ENCODE data around the gene PTGES3. TPM values are rescaled to one million over a fixed set of nuclear protein-coding genes. Genes with fewer than 3 reads are reported as not detected.

PTGES3 gene
- total RNA-seq, 6 donors from 2014 or later: 41.9 to 156 (median 105) TPM

DNA sequence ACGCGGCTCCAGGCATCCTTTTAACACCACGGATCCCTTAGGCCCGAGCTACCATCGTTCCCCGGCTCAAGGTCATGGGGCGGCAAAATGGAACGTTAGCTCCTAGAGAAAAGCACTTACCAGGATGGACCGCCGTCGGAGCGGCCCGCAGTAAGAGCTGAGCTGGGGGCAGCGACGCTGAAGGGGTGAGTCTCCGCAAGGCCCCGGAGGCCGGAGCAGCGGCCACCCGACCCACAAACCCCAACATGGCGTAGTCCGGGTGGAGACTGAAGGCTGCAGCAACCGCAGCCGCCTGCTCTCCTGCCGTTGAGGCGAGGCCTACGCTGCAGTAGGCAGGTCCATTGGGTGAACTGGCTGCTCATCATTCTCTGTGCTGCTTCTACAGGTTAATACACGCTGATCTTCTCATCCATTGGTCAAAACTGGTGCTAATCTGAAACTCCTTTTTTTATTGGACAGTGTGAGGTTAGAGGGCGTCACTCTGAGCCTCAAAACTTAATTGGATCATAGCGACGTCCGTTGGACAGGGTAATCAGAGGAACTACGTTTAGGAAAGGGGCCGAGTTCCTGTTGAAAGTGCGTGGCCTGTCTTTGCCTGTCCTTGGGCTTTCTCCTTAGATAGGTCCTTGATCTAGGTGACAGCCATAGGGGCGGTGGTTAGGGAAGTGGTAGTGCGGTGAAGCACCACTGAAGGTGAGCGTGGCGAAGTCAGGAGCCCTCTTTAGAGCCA lies 42.2 kb downstream of the PTGES3 start, which contains the start of gene ATP5F1B:
Gene ATP5F1B, minus strand, starts transcription at position 268 of the 730 bp plus-strand sequence. Its CDS starts 21 bp downstream, at position 247.
- peak; percentile 100 for ATAC-seq (ENCODE audit: low FRiP score in 2 of 2)
- peaks cover 28 to 38% (median 31%) of the 10 kb centered on the region in 4 donors for H3K36me3 ChIP-seq
- H3K4me3 ChIP-seq: peak within 1 kb of the TSS; percentile 79 to 97 (median 92)
- WGBS, 2 donors: 0 to 1% methylated on average over 10 to 39 of the region's 39 CpGs
- DNase-seq: peak; percentile 91 to 100
- no peaks in the 10 kb centered on the region for H3K9me3 ChIP-seq
- H3K27ac ChIP-seq: peak within 1 kb of the TSS; percentile 90 to 96 (median 95)
- TF ChIP-seq POLR2AphosphoS5 (IDR thresholded peaks at IDR 0.05): peak; percentile 98 to 99
- peak; percentile 91 to 99 (median 96) for TF ChIP-seq POLR2A (IDR thresholded peaks at IDR 0.05)
- TF ChIP-seq EP300 (IDR thresholded peaks at IDR 0.05): no peak
- TF ChIP-seq, protein P1, sequence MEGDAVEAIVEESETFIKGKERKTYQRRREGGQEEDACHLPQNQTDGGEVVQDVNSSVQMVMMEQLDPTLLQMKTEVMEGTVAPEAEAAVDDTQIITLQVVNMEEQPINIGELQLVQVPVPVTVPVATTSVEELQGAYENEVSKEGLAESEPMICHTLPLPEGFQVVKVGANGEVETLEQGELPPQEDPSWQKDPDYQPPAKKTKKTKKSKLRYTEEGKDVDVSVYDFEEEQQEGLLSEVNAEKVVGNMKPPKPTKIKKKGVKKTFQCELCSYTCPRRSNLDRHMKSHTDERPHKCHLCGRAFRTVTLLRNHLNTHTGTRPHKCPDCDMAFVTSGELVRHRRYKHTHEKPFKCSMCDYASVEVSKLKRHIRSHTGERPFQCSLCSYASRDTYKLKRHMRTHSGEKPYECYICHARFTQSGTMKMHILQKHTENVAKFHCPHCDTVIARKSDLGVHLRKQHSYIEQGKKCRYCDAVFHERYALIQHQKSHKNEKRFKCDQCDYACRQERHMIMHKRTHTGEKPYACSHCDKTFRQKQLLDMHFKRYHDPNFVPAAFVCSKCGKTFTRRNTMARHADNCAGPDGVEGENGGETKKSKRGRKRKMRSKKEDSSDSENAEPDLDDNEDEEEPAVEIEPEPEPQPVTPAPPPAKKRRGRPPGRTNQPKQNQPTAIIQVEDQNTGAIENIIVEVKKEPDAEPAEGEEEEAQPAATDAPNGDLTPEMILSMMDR (IDR thresholded peaks at IDR 0.05): peak in 4 of 6 experiments; percentile 11 to 48 (median 18)
- peaks cover 16 to 25% (median 20%) of the 10 kb centered on the region in 4 donors for H3K4me1 ChIP-seq
- H3K27me3 ChIP-seq: no peaks in the 10 kb centered on the region

DNA sequence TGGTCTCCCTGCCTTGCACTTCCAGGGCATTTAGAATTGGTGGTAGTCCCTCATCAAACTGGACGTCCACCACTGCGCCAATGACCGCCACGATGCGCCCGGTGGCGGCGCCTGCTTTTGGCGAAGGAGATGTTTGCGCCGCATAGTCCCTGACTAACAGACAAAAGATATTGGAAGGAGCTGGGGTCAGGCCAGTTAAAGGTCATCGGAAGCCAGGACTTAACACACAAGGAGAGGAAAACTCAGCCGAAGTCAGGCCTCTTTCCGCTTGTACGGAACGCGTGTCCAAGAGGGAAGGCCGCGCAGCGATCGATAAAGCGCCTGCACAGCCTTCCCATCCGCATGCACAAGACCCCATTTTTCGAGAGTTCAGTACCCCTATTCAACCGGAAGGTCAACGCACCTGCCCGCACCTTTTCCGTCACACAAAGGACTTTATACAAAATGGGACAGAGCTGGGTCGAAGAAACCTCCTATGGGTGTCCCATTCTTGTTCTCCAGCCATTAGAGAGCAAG lies 42.8 kb downstream of the PTGES3 start:
- WGBS, 2 donors: 0 to 1% methylated on average over 15 to 29 of the region's 29 CpGs
- H3K27me3 ChIP-seq: no peaks in the 10 kb centered on the region

DNA sequence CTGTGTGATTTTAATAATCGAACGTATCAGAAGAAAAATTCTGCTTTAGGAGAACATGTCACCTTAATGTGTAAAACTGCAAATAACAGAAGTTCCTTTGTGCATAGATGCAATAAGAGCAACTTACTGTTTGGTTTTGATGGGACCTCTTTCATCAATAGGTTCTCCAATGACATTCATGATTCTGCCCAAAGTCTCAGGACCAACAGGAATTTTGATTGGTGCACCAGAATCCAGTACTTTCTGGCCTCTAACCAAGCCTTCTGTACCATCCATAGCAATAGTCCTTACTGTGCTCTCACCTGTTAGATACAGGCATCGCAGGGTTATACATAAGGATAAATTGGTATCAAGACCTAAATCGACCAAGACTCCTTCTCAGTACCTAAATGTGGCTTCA lies 43.4 kb downstream of the PTGES3 start:
- no peaks in the 10 kb centered on the region for H3K9me3 ChIP-seq
- H3K36me3 ChIP-seq: peaks cover 38 to 50% (median 43%) of the 10 kb centered on the region in 4 donors
- no peak for ATAC-seq (ENCODE audit: low FRiP score in 2 of 2)
- no peaks in the 10 kb centered on the region for H3K27me3 ChIP-seq
- DNase-seq: no peak
- 40 to 49% methylated on average over 4 of the region's 4 CpGs for WGBS, 2 donors
- H3K4me1 ChIP-seq: peaks cover 16 to 25% (median 20%) of the 10 kb centered on the region in 4 donors
- peak overlapping the region; percentile 79 to 97 (median 92) for H3K4me3 ChIP-seq
- peak overlapping the region in 2 of 4 donors; percentile 94 to 96 for H3K27ac ChIP-seq
- TF ChIP-seq EP300 (IDR thresholded peaks at IDR 0.05) (no peak), POLR2A (IDR thresholded peaks at IDR 0.05) (no peak), POLR2AphosphoS5 (IDR thresholded peaks at IDR 0.05) (no peak)
- TF ChIP-seq, protein P1 (IDR thresholded peaks at IDR 0.05): no peak

More for the DNA sequence above, 42.8 kb downstream of the PTGES3 start:
- H3K27ac ChIP-seq: peak overlapping the region; percentile 90 to 96 (median 95)
- no peak for TF ChIP-seq POLR2A (IDR thresholded peaks at IDR 0.05)
- TF ChIP-seq POLR2AphosphoS5 (IDR thresholded peaks at IDR 0.05): no peak
- TF ChIP-seq EP300 (IDR thresholded peaks at IDR 0.05): no peak
- TF ChIP-seq, protein P1 (IDR thresholded peaks at IDR 0.05): no peak
- peak overlapping the region; percentile 79 to 97 (median 92) for H3K4me3 ChIP-seq
- H3K9me3 ChIP-seq: no peaks in the 10 kb centered on the region
- ATAC-seq (ENCODE audit: low FRiP score in 2 of 2): peak in 1 of 2 donors; percentile 38
- H3K4me1 ChIP-seq: peaks cover 16 to 25% (median 20%) of the 10 kb centered on the region in 4 donors
- DNase-seq: peak in 1 of 2 donors; percentile 82
- H3K36me3 ChIP-seq: peaks cover 32 to 44% (median 37%) of the 10 kb centered on the region in 4 donors

DNA sequence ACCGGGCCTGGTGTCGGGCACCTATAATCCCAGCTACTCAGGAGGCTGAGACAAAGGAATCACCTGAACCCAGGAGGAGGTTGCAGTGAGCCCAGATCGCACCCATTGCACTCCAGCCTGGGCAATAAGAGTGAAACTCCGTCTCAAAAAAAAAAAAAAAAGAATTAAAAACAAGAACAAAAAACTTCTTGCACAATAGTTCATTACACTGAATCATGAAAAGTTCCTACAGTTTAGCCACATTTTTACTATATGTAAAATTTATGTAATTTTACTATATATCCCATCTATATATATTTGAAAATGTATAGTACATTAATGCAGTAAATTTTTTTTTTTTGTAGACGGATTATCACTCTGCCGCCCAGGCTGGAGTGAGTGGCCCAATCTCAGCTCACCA lies 46.9 kb downstream of the PTGES3 start:
- TF ChIP-seq POLR2A (IDR thresholded peaks at IDR 0.05): no peak
- TF ChIP-seq, protein P1 (IDR thresholded peaks at IDR 0.05): no peak
- no peaks in the 10 kb centered on the region for H3K9me3 ChIP-seq
- no peak for ATAC-seq (ENCODE audit: low FRiP score in 2 of 2)
- H3K4me3 ChIP-seq: no peak overlapping the region
- WGBS, 2 donors: 82 to 87% methylated on average over 6 of the region's 6 CpGs
- H3K27me3 ChIP-seq: no peaks in the 10 kb centered on the region
- peaks cover 21 to 33% (median 23%) of the 10 kb centered on the region in 4 donors for H3K4me1 ChIP-seq
- no peak overlapping the region for H3K27ac ChIP-seq
- no peak for DNase-seq
- H3K36me3 ChIP-seq: peaks cover 60 to 75% (median 65%) of the 10 kb centered on the region in 4 donors

All from upper lobe of left lung (tissue), 6 donors.